Lung microvascular endothelial cell (primary cell): Measurements from ENCODE around the gene MOSPD2. TPM values are rescaled to one million over a fixed set of nuclear protein-coding genes. Genes with fewer than 3 reads are reported as not detected.

Experiments
- DNase-seq, 2 donors: peaks; one replicate each; pipeline versions ENCODE4 v3.0.0 to v3.0.0-alpha.2; 2010; ENCODE audit warnings: low read depth in 2 of 2
- total RNA-seq: library from RNA; depleted of rRNA; stranded (reverse); fragments of >200 nt; gene quantifications from 2 replicates; pipeline ENCODE4 v1.2.1, GENCODE V29; 2014

The MOSPD2 gene
- total RNA-seq: 5.4 and 6.9 TPM in 2 replicates

GRCh38 chrX:14872851-14873675, at the start of gene MOSPD2, which contains the start of gene FANCB:
MOSPD2 (plus strand) TSS chrX:14873421; CDS start chrX:14873529, 108 bp downstream.
FANCB (minus strand) TSS chrX:14873069; CDS start chrX:14865510, 7,559 bp downstream.
- DNase-seq: peak; percentile 95 to 96

GRCh38 chrX:14825851-14826250, 47.4 kb upstream of the MOSPD2 start:
- DNase-seq: no peak

GRCh38 chrX:14826319-14826718, 46.9 kb upstream of the MOSPD2 start:
- DNase-seq: no peak

- DNase-seq: no peak
These were observed 43.6 kb upstream of the MOSPD2 start for GRCh38 chrX:14829643-14830042.

GRCh38 chrX:14832151-14832550, 41.1 kb upstream of the MOSPD2 start:
- peak in 1 of 2 donors; percentile 8 for DNase-seq

- DNase-seq: peak in 1 of 2 donors; percentile 19
These were observed 40.6 kb upstream of the MOSPD2 start for GRCh38 chrX:14832586-14832985.

GRCh38 chrX:14837155-14837554, 36.1 kb upstream of the MOSPD2 start:
- no peak for DNase-seq

GRCh38 chrX:14843666-14844065, 29.6 kb upstream of the MOSPD2 start:
- DNase-seq: no peak

GRCh38 chrX:14851526-14851925, 21.7 kb upstream of the MOSPD2 start:
- DNase-seq: no peak

GRCh38 chrX:14864631-14865030, 8.6 kb upstream of the MOSPD2 start:
- no peak for DNase-seq

- no peak for DNase-seq
These were observed 8.0 kb upstream of the MOSPD2 start for GRCh38 chrX:14865201-14865600.

- no peak for DNase-seq
These were observed 1.5 kb upstream of the MOSPD2 start for GRCh38 chrX:14871767-14872166.

- no peak for DNase-seq
These were observed 866 bp upstream of the MOSPD2 start for GRCh38 chrX:14872355-14872754.

- DNase-seq: no peak
These were observed 442 bp downstream of the MOSPD2 start for GRCh38 chrX:14873676-14874049.

- DNase-seq: no peak
These were observed 2.4 kb downstream of the MOSPD2 start for GRCh38 chrX:14875624-14876023.

- DNase-seq: no peak
These were observed 10.6 kb downstream of the MOSPD2 start for GRCh38 chrX:14883826-14884225.

- DNase-seq: no peak
These were observed 11.5 kb downstream of the MOSPD2 start for GRCh38 chrX:14884714-14885113.

- DNase-seq: no peak
These were observed 13.0 kb downstream of the MOSPD2 start for GRCh38 chrX:14886252-14886651.

GRCh38 chrX:14896273-14896672, 23.1 kb downstream of the MOSPD2 start:
- no peak for DNase-seq

- no peak for DNase-seq
These were observed 23.8 kb downstream of the MOSPD2 start for GRCh38 chrX:14897042-14897441.

- peak; percentile 80 to 85 for DNase-seq
These were observed 26.4 kb downstream of the MOSPD2 start for GRCh38 chrX:14899607-14900006.

- DNase-seq: no peak
These were observed 29.3 kb downstream of the MOSPD2 start for GRCh38 chrX:14902537-14902936.

GRCh38 chrX:14903891-14904290, 30.7 kb downstream of the MOSPD2 start:
- no peak for DNase-seq
